Testis (tissue), 5 donors: ENCODE data around the gene YWHAH. TPM values are rescaled to one million over a fixed set of nuclear protein-coding genes. Genes with fewer than 3 reads are reported as not detected.

Experiments used
- DNase-seq: peaks from one replicate; pipeline ENCODE4 v3.0.0-alpha.2; 2019
- H3K27ac ChIP-seq, 2 donors: fragments of 200-600 bp; sonication (generic); one replicate each; pipeline ENCODE4 v1.5.1; 2019
- H3K27me3 ChIP-seq: fragments of 200-600 bp; sonication (generic); one replicate; pipeline ENCODE4 v1.5.1; 2019
- H3K36me3 ChIP-seq: fragments of 200-600 bp; sonication (generic); one replicate; pipeline ENCODE4 v1.5.1; 2017; ENCODE audit warnings: low read depth; ENCODE audit errors: missing control alignments
- H3K4me1 ChIP-seq: fragments of 200-600 bp; sonication (generic); one replicate; pipeline ENCODE4 v1.5.1; 2019
- H3K4me3 ChIP-seq, 2 donors: fragments of 200-600 bp; sonication (generic); one replicate each; pipeline ENCODE4 v1.5.1; 2017 to 2019
- H3K9me3 ChIP-seq: fragments of 200-600 bp; sonication (generic); one replicate; pipeline ENCODE4 v1.5.1; 2017
- POLR2A ChIP-seq: fragments of 450-650 bp; IDR thresholded peaks from one replicate; pipeline ENCODE4 v1.6.1; 2017; ENCODE audit warnings: antibody characterized with exemption, mild to moderate bottlenecking, moderate library complexity
- WGBS, 2 donors: methylation state at CpG; one replicate each; pipeline ENCODE4 v1.1.5; 2018; 5-methylcytosine and 5-hydroxymethylcytosine counted together
- intact Hi-C: fragments of 100-400 bp; cut with DNase I; formaldehyde crosslinking; loops from one replicate; pipeline ENCODE4 v1.15.1; 2023; ENCODE audit warnings: low total_unique reads
- long read RNA-seq, 2 donors: transcript quantifications; one replicate each; lab custom pipeline, GENCODE V29; 2026
- polyA plus RNA-seq: library from polyadenylated mRNA; stranded (reverse); fragments of 350-450 nt; fragmentation: Illumina TruSeq; extraction: RNeasy Lipid Tissue Mini Kit (QIAGEN cat#74804); gene quantifications from one replicate; pipeline ENCODE4 v1.2.3, GENCODE V29; 2014; ENCODE audit warnings: low read depth, low replicate concordance; ENCODE audit not compliant: insufficient read depth
- total RNA-seq, 2 donors: library from RNA; depleted of rRNA; stranded (reverse); fragments of >200 nt; gene quantifications; one replicate each; pipeline ENCODE4 v1.2.3, GENCODE V29; 2016
- TF ChIP-seq, protein P1 (sequence below), 3 experiments: fragments of 450-650 bp in 2 of 3; fragments of 200-600 bp in 1 of 3; sonication (generic) in 1 of 3; IDR thresholded peaks; one replicate each; pipeline ENCODE4 v1.5.1; 2016 to 2019; ENCODE audit warnings: antibody characterized with exemption in 3 of 3, mild to moderate bottlenecking in 2 of 3, moderate library complexity in 1 of 3

YWHAH gene
- total RNA-seq: 10 to 100 TPM; 27.2 to 47.6 TPM
- 48.9 TPM for polyA plus RNA-seq
- long read RNA-seq, donor 1, transcript YWHAH-201 (2 exons, 1,825 nt): major isoform, 58 of 58 reads
- long read RNA-seq, donor 1, partial matches to known transcripts: 0 of 58 reads
- long read RNA-seq, donor 1, other reads (novel, unspliced or antisense): 0 of 58 reads
- long read RNA-seq, donor 2, transcript YWHAH-201 (2 exons, 1,825 nt): major isoform, 34 of 34 reads
- long read RNA-seq, donor 2, partial matches to known transcripts: 0 of 34 reads
- long read RNA-seq, donor 2, other reads (novel, unspliced or antisense): 0 of 34 reads

DNA sequence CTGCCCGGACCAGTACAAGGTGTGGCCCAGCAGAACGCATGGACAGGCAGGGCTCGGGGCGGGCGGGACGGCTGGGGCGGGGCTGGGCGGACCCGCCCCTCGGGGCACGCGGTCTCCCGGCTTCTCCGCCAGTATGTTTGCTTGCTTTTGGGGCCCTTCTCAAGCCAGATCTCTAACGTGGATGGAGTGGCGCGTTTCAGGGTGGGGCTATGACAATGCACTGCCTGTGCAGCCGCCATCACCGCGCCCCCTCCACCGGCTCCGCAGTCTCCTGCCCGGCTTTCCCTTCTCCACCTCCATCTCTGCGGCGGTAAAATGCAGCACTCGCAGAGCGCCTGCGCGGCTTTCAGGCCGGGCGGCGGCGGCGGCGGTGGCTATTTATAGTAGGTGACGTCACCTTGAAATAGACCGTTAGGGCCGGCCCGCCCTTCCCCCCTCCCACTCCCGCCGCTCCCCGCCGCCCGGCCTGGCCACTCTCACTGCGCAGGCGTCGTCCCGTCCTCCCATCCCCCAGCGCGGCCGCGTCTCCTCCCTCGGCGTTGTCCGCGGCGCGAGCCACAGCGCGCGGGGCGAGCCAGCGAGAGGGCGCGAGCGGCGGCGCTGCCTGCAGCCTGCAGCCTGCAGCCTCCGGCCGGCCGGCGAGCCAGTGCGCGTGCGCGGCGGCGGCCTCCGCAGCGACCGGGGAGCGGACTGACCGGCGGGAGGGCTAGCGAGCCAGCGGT lies at the start of gene YWHAH:
Gene YWHAH (plus strand): TSS at position 558 of the 722 bp plus-strand sequence. CDS start 199 bp downstream, outside the sequence.
- intact Hi-C loops: no loop called here
- WGBS, 2 donors: 0% methylated on average over 22 to 81 of the region's 86 CpGs
- Histone ChIP-seq H3K27me3 (no peaks in the 10 kb centered on the region), H3K9me3 (no peaks in the 10 kb centered on the region), H3K27ac (peak within 1 kb of the TSS; percentile 95 to 97), H3K36me3 (no peaks in the 10 kb centered on the region), H3K4me1 (peaks cover 22% of the 10 kb centered on the region), H3K4me3 (peak within 1 kb of the TSS; percentile 85 to 91)
- TF ChIP-seq, protein P1, sequence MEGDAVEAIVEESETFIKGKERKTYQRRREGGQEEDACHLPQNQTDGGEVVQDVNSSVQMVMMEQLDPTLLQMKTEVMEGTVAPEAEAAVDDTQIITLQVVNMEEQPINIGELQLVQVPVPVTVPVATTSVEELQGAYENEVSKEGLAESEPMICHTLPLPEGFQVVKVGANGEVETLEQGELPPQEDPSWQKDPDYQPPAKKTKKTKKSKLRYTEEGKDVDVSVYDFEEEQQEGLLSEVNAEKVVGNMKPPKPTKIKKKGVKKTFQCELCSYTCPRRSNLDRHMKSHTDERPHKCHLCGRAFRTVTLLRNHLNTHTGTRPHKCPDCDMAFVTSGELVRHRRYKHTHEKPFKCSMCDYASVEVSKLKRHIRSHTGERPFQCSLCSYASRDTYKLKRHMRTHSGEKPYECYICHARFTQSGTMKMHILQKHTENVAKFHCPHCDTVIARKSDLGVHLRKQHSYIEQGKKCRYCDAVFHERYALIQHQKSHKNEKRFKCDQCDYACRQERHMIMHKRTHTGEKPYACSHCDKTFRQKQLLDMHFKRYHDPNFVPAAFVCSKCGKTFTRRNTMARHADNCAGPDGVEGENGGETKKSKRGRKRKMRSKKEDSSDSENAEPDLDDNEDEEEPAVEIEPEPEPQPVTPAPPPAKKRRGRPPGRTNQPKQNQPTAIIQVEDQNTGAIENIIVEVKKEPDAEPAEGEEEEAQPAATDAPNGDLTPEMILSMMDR (IDR thresholded peaks at IDR 0.05): no peak
- no peak for TF ChIP-seq POLR2A
- peak; percentile 96 for DNase-seq

- Histone ChIP-seq H3K4me3 (no peak overlapping the region), H3K9me3 (no peaks in the 10 kb centered on the region), H3K4me1 (peaks cover 4% of the 10 kb centered on the region), H3K36me3 (no peaks in the 10 kb centered on the region), H3K27ac (no peak overlapping the region), H3K27me3 (no peaks in the 10 kb centered on the region)
- no peak for DNase-seq
- TF ChIP-seq, protein P1 (IDR thresholded peaks at IDR 0.05): no peak
- no peak for TF ChIP-seq POLR2A
- intact Hi-C loops: no loop called here
- WGBS, 2 donors: 49 to 75% methylated on average over 2 of the region's 2 CpGs
Measured at GRCh38 chr22:31895411-31896123, 48.8 kb upstream of the YWHAH start.

DNA sequence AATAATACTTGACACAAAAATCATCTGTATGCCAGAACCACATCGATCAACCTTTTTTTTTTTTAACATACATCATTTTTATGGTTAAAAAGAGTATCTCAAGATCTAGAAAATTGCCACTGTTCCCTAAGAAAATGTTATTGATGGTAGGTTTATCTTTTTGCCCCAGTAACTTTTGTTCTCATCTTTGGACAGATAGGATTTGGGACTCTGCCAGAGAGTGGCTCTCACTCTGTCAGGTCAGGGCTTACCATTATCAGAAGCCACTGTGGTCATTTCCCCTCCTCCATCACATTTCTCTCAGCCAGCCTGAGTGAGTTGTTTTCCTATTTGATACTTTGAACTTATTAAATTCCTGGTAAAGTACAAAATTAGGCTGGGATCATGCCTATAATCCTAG lies 47.9 kb upstream of the YWHAH start:
- Histone ChIP-seq H3K36me3 (no peaks in the 10 kb centered on the region), H3K4me1 (peaks cover 4% of the 10 kb centered on the region), H3K27ac (no peak overlapping the region), H3K4me3 (no peak overlapping the region), H3K9me3 (no peaks in the 10 kb centered on the region), H3K27me3 (no peaks in the 10 kb centered on the region)
- TF ChIP-seq, protein P1 (IDR thresholded peaks at IDR 0.05): no peak
- TF ChIP-seq POLR2A: no peak
- intact Hi-C loops: no loop called here
- 74 to 83% methylated on average over 1 of the region's 1 CpG for WGBS, 2 donors
- DNase-seq: no peak

DNA sequence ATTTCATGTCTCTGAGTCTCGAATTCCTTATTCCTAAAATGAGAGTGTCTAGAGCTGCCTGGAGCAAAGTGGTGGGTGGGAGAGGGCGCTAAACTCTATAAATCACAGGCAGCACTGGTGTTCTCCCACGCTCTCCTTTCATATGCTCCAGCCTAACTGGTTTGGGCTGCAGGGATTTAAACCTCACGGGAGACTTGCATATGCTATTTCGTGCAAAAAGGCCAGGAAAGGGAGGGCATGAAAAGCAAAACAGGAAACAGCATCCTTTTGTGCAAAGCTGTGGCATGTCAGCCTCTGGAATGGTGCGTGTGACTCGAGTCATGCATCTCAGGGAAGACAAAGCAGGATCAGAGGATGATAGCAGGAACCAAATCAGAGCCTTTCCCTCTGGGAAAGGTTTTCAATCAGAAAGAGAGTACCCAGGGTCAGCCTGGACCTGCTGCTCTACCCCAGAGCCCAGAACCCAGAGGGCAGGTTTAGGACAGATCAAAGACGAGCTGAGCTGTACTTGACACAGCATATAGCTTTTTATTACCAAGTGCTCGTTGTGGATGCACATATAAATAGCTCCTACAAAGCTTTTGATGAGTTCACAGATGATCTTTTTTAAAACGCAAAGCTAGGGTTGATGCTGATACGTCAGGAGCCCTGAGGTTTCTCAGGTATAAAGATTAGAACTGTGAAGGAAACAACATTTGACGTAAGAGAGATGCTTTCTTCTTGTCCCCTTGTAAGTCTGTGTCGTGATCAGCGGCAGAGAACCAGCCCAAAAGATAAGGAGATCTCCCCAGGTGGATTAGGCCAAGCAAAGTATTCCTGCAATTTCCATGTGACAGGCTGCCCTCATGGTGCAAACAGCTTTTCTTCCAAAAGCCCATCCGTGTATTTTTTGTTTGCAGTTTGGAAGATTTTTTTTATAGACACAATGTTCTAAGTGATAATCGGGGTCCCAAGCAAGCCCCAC lies 46.2 kb upstream of the YWHAH start:
- no peak overlapping the region for H3K27ac ChIP-seq
- 74 to 84% methylated on average over 16 of the region's 16 CpGs for WGBS, 2 donors
- no peaks in the 10 kb centered on the region for H3K27me3 ChIP-seq
- intact Hi-C loops: no loop called here
- H3K4me1 ChIP-seq: peaks cover 4% of the 10 kb centered on the region
- TF ChIP-seq, protein P1 (IDR thresholded peaks at IDR 0.05): no peak
- TF ChIP-seq POLR2A: no peak
- no peaks in the 10 kb centered on the region for H3K9me3 ChIP-seq
- no peak for DNase-seq
- H3K36me3 ChIP-seq: no peaks in the 10 kb centered on the region
- no peak overlapping the region for H3K4me3 ChIP-seq
